Panc1 (cell line): ENCODE measurements around the gene PAMR1. TPM values are rescaled to one million over a fixed set of nuclear protein-coding genes. Genes with fewer than 3 reads are reported as not detected.

Experiments used
- ATAC-seq: fragments of 200-7000 bp; cut with Tn5 transposase; 2 replicates; pipeline ENCODE4 v1.9.1; 2020; ENCODE audit warnings: mild to moderate bottlenecking, moderate library complexity
- BruUV-seq: library from RNA; stranded (reverse); fragments of 400-500 nt; replicated peaks from 2 replicates; lab custom pipeline; 2021; lab: Mats Ljungman, UMichigan
- CTCF ChIA-PET: fragments of 300-600 bp; sonication (Branson Sonifier 250); formaldehyde crosslinking; loops from one replicate; lab custom pipeline; 2022; ENCODE audit warnings: antibody characterized with exemption; lab: Charles Lee
- POLR2A ChIA-PET: fragments of 300-600 bp; sonication (Branson Sonifier 250); formaldehyde crosslinking; loops from one replicate; lab custom pipeline; 2022; ENCODE audit warnings: antibody characterized with exemption; lab: Charles Lee
- DNase-seq: peaks from one replicate; pipeline ENCODE4 v3.0.0-alpha.2; 2010; ENCODE audit warnings: low read depth, low spot score
- H3K27ac ChIP-seq: 2 replicates; pipeline ENCODE4 v1.5.1; 2011; ENCODE audit warnings: mild to moderate bottlenecking, low read length, inconsistent platforms
- H3K27me3 ChIP-seq: fragments of 200-500 bp; sonication (Bioruptor generic); 2 replicates; pipeline ENCODE4 v1.6.0; 2014; ENCODE audit warnings: low read length, inconsistent platforms; ENCODE audit not compliant: control insufficient read depth, insufficient read depth
- H3K36me3 ChIP-seq: fragments of 200-500 bp; sonication (Bioruptor generic); 2 replicates; pipeline ENCODE4 v1.5.1; 2014; ENCODE audit warnings: inconsistent platforms, mild to moderate bottlenecking, low read length, moderate library complexity; ENCODE audit not compliant: control insufficient read depth, insufficient read depth
- H3K4me1 ChIP-seq: 2 replicates; pipeline ENCODE4 v1.5.1; 2011; ENCODE audit warnings: inconsistent platforms, mild to moderate bottlenecking, low read length, moderate library complexity; ENCODE audit not compliant: control insufficient read depth, insufficient read depth
- H3K4me3 ChIP-seq, 2 experiments: 2 replicates each; pipeline ENCODE4 v1.5.1; 2011 to 2012; ENCODE audit warnings: low read depth in 2 of 2, low read length in 2 of 2, mild to moderate bottlenecking in 2 of 2, inconsistent platforms in 1 of 2, moderate library complexity in 1 of 2
- H3K9me3 ChIP-seq: fragments of 200-500 bp; sonication (Bioruptor generic); 2 replicates; pipeline ENCODE4 v1.5.1; 2014; ENCODE audit warnings: low read depth, mild to moderate bottlenecking, inconsistent platforms, low read length, moderate library complexity; ENCODE audit not compliant: control insufficient read depth, insufficient read depth
- CTCF ChIP-seq: fragments of 450-650 bp; IDR thresholded peaks from 2 replicates; pipeline ENCODE4 v1.5.1; 2017; ENCODE audit warnings: mild to moderate bottlenecking
- POLR2AphosphoS5 ChIP-seq: IDR thresholded peaks from 2 replicates; pipeline ENCODE4 v1.6.1; 2012; ENCODE audit warnings: mild to moderate bottlenecking, low read depth, low read length, moderate library complexity
- REST ChIP-seq, 2 experiments: IDR thresholded peaks; 2 replicates each; pipeline ENCODE4 v1.6.1; 2011 to 2012; ENCODE audit warnings: low read depth in 2 of 2, control low read depth in 1 of 2, low read length in 1 of 2, mild to moderate bottlenecking in 1 of 2, moderate library complexity in 1 of 2; ENCODE audit not compliant: insufficient read depth in 1 of 2
- SIN3A ChIP-seq: IDR thresholded peaks from 2 replicates; pipeline ENCODE4 v1.6.1; 2012; ENCODE audit warnings: low read depth, mild to moderate bottlenecking, low read length, moderate library complexity, borderline replicate concordance; ENCODE audit not compliant: insufficient read depth
- TCF7L2 ChIP-seq: IDR thresholded peaks from 2 replicates; pipeline ENCODE4 v1.6.1; 2011; ENCODE audit warnings: mild to moderate bottlenecking, low read depth, low read length, inconsistent platforms
- in situ Hi-C: cut with HindIII; loops from 2 replicates; pipeline ENCODE4 v1.10.0; 2016; ENCODE audit warnings: low sequenced_read_pairs, low pct_unique_long_range_greater_than_20kb
- intact Hi-C: fragments of 100-400 bp; cut with micrococcal nuclease; formaldehyde crosslinking; loops from one replicate; pipeline ENCODE4 v1.10.0; 2022; ENCODE audit not compliant: unreplicated experiment
- total RNA-seq: library from RNA; stranded (reverse); gene quantifications from one replicate; pipeline ENCODE4 v1.2.1, GENCODE V29; 2021; ENCODE audit not compliant: unreplicated experiment

The PAMR1 gene
- total RNA-seq, 1 experiment from 2014 or later = 0.13 TPM

GRCh38 chr11:35558513-35558912 is 33.1 kb upstream of the PAMR1 start:
- intact Hi-C loops (no loop called here), in situ Hi-C loops (no loop called here)
- no peaks in the 10 kb centered on the region for H3K4me1 ChIP-seq
- no peak overlapping the region for H3K27ac ChIP-seq
- H3K36me3 ChIP-seq = no peaks in the 10 kb centered on the region
- H3K4me3 ChIP-seq = no peak overlapping the region
- ATAC-seq (no peak), DNase-seq (no peak)
- no TSS peak for BruUV-seq
- ChIA-PET CTCF (no interaction called here), POLR2A (no interaction called here)
- TF ChIP-seq SIN3A (no peak), TCF7L2 (no peak), CTCF (no peak), REST (IDR thresholded peaks at IDR 0.05; ENCODE audit: insufficient read depth in 1 of 2, low read depth in 2 of 2, low read length in 1 of 2) (no peak), POLR2AphosphoS5 (no peak)
- no peaks in the 10 kb centered on the region for H3K9me3 ChIP-seq
- H3K27me3 ChIP-seq = peaks cover 38% of the 10 kb centered on the region

- POLR2A ChIA-PET = no interaction called here
- Histone ChIP-seq H3K27me3 (peaks cover 28% of the 10 kb centered on the region), H3K4me1 (no peaks in the 10 kb centered on the region), H3K27ac (no peak overlapping the region), H3K4me3 (no peak overlapping the region), H3K36me3 (no peaks in the 10 kb centered on the region), H3K9me3 (no peaks in the 10 kb centered on the region)
- no TSS peak for BruUV-seq
- in situ Hi-C loops (no loop called here), intact Hi-C loops (no loop called here)
- CTCF ChIA-PET = no interaction called here
- no peak for TF ChIP-seq REST (IDR thresholded peaks at IDR 0.05; ENCODE audit: insufficient read depth in 1 of 2, low read depth in 2 of 2, low read length in 1 of 2)
- no peak for TF ChIP-seq CTCF
- no peak for TF ChIP-seq POLR2AphosphoS5
- no peak for TF ChIP-seq TCF7L2
- TF ChIP-seq SIN3A = no peak
- ATAC-seq (no peak), DNase-seq (no peak)
These were observed 30.1 kb upstream of the PAMR1 start for GRCh38 chr11:35555488-35555887.
